H9 (cell line): Measurements from ENCODE around the gene LNX2. TPM values are rescaled to one million over a fixed set of nuclear protein-coding genes. Genes with fewer than 3 reads are reported as not detected.
"Not testable (repeated sequence)": the region's sequence is repeated elsewhere in the genome, so short reads cannot be mapped to it uniquely, and the experiment has no call there.

ENCODE experiments used
- DNase-seq: peaks from one replicate; pipeline ENCODE4 v3.0.0-alpha.2; 2017
- H2AFZ ChIP-seq: one replicate; pipeline ENCODE4 v1.6.1; 2013; ENCODE audit warnings: mild to moderate bottlenecking, low read length, control low read depth, moderate library complexity
- H2AK5ac ChIP-seq: 2 replicates; pipeline ENCODE4 v1.6.1; 2013; ENCODE audit warnings: low read length, control low read depth, mixed read lengths; ENCODE audit not compliant: insufficient read length
- H2BK120ac ChIP-seq: one replicate; pipeline ENCODE4 v1.6.1; 2013; ENCODE audit warnings: low read depth, mild to moderate bottlenecking, low read length, control low read depth, inconsistent platforms; ENCODE audit not compliant: poor library complexity, severe bottlenecking
- H2BK12ac ChIP-seq: 2 replicates; pipeline ENCODE4 v1.6.1; 2013; ENCODE audit warnings: low read length, control low read depth, mixed read lengths, low read depth; ENCODE audit not compliant: insufficient read length
- H2BK15ac ChIP-seq: 2 replicates; pipeline ENCODE4 v1.6.1; 2013; ENCODE audit warnings: low read depth, low read length, control low read depth
- H2BK20ac ChIP-seq: one replicate; pipeline ENCODE4 v1.6.1; 2013; ENCODE audit warnings: low read depth, mild to moderate bottlenecking, low read length, control low read depth, inconsistent platforms; ENCODE audit not compliant: poor library complexity, severe bottlenecking
- H2BK5ac ChIP-seq: 2 replicates; pipeline ENCODE4 v1.6.1; 2013; ENCODE audit warnings: low read length, control low read depth, mixed read lengths; ENCODE audit not compliant: insufficient read length
- H3K14ac ChIP-seq: 2 replicates; pipeline ENCODE4 v1.6.1; 2013; ENCODE audit warnings: low read length, control low read depth; ENCODE audit not compliant: insufficient read depth
- H3K18ac ChIP-seq: 2 replicates; pipeline ENCODE4 v1.6.1; 2013; ENCODE audit warnings: low read depth, mild to moderate bottlenecking, mixed read lengths, low read length, control low read depth; ENCODE audit not compliant: insufficient read length
- H3K23ac ChIP-seq: 2 replicates; pipeline ENCODE4 v1.6.1; 2013; ENCODE audit warnings: low read length, control low read depth, mixed read lengths, low read depth; ENCODE audit not compliant: insufficient read length
- H3K23me2 ChIP-seq: 2 replicates; pipeline ENCODE4 v1.6.1; 2013; ENCODE audit warnings: low read depth, mild to moderate bottlenecking, mixed read lengths, low read length, control low read depth; ENCODE audit not compliant: insufficient read length, poor library complexity, severe bottlenecking
- H3K27ac ChIP-seq: 2 replicates; pipeline ENCODE4 v1.5.1; 2013; ENCODE audit warnings: low read length, control low read depth, mixed read lengths, low read depth; ENCODE audit not compliant: insufficient read length
- H3K27me3 ChIP-seq: 2 replicates; pipeline ENCODE4 v1.6.1; 2013; ENCODE audit warnings: low read length, control low read depth, inconsistent platforms; ENCODE audit not compliant: insufficient read depth
- H3K4ac ChIP-seq: 2 replicates; pipeline ENCODE4 v1.6.1; 2013; ENCODE audit warnings: low read depth, mild to moderate bottlenecking, control low read depth, inconsistent platforms, low read length, moderate library complexity
- H3K4me1 ChIP-seq: 2 replicates; pipeline ENCODE4 v1.6.1; 2013; ENCODE audit warnings: low read length, control low read depth, inconsistent platforms; ENCODE audit not compliant: insufficient read depth
- H3K4me2 ChIP-seq: 2 replicates; pipeline ENCODE4 v1.6.1; 2013; ENCODE audit warnings: low read length, control low read depth, mixed read lengths; ENCODE audit not compliant: insufficient read length, insufficient read depth
- H3K56ac ChIP-seq: 2 replicates; pipeline ENCODE4 v1.6.1; 2013; ENCODE audit warnings: low read depth, mild to moderate bottlenecking, mixed read lengths, low read length, control low read depth; ENCODE audit not compliant: insufficient read length
- H3K79me1 ChIP-seq: 2 replicates; pipeline ENCODE4 v1.6.1; 2013; ENCODE audit warnings: low read depth, mild to moderate bottlenecking, moderate library complexity, low read length, control low read depth, inconsistent platforms; ENCODE audit not compliant: insufficient read depth, poor library complexity, severe bottlenecking
- H3K79me2 ChIP-seq: 2 replicates; pipeline ENCODE4 v1.6.1; 2013; ENCODE audit warnings: low read length, control low read depth, inconsistent platforms; ENCODE audit not compliant: insufficient read depth
- H3K9ac ChIP-seq: 2 replicates; pipeline ENCODE4 v1.6.1; 2013; ENCODE audit warnings: low read length, control low read depth, mixed read lengths; ENCODE audit not compliant: insufficient read length; ENCODE audit errors: extremely low read depth
- H3K9me3 ChIP-seq: one replicate; pipeline ENCODE4 v1.6.1; 2013; ENCODE audit warnings: low read depth, low read length, inconsistent platforms; ENCODE audit not compliant: control insufficient read depth
- H3T11ph ChIP-seq: one replicate; pipeline ENCODE4 v1.6.1; 2013; ENCODE audit warnings: mild to moderate bottlenecking, low read length, control low read depth, inconsistent platforms
- H4K20me1 ChIP-seq: one replicate; pipeline ENCODE4 v1.6.1; 2013; ENCODE audit not compliant: control insufficient read depth, insufficient read length, insufficient read depth
- H4K5ac ChIP-seq: 2 replicates; pipeline ENCODE4 v1.6.1; 2013; ENCODE audit warnings: low read depth, mild to moderate bottlenecking, mixed read lengths, low read length, control low read depth; ENCODE audit not compliant: insufficient read length
- H4K8ac ChIP-seq: replicated peaks from 2 replicates; pipeline ENCODE4 v1.6.1; 2013; ENCODE audit warnings: low read length, control low read depth, mixed read lengths, low read depth; ENCODE audit not compliant: insufficient read length
- H4K91ac ChIP-seq: 2 replicates; pipeline ENCODE4 v1.6.1; 2013; ENCODE audit warnings: low read depth, mild to moderate bottlenecking, moderate library complexity, mixed read lengths, low read length, control low read depth; ENCODE audit not compliant: insufficient read length
- H3K27ac Mint-ChIP-seq, 3 experiments: 2 replicates in 2 of 3; 3 replicates in 1 of 3; pipeline ENCODE4 v1.8.0; 2020 to 2021; ENCODE audit warnings: mixed read lengths in 3 of 3, mild to moderate bottlenecking in 1 of 3, moderate library complexity in 1 of 3
- H3K27me3 Mint-ChIP-seq: 2 replicates; pipeline ENCODE4 v1.8.0; 2021; ENCODE audit warnings: low read depth, mild to moderate bottlenecking, moderate library complexity, mixed read lengths
- H3K36me3 Mint-ChIP-seq, 3 experiments: 2 replicates in 2 of 3; 3 replicates in 1 of 3; pipeline ENCODE4 v1.8.0; 2020 to 2021; ENCODE audit warnings: low read depth in 3 of 3, mixed read lengths in 3 of 3; ENCODE audit not compliant: insufficient read depth in 1 of 3
- H3K4me1 Mint-ChIP-seq, 2 experiments: 2 replicates each; pipeline ENCODE4 v1.8.0; 2020; ENCODE audit warnings: mixed read lengths in 2 of 2
- H3K4me3 Mint-ChIP-seq, 2 experiments: 2 replicates in 1 of 2; 3 replicates in 1 of 2; pipeline ENCODE4 v1.8.0; 2020 to 2021; ENCODE audit warnings: mild to moderate bottlenecking in 2 of 2, mixed read lengths in 2 of 2, moderate library complexity in 1 of 2
- H3K9me3 Mint-ChIP-seq, 2 experiments: 2 replicates in 1 of 2; 3 replicates in 1 of 2; pipeline ENCODE4 v1.8.0; 2020; ENCODE audit warnings: mild to moderate bottlenecking in 2 of 2, mixed read lengths in 2 of 2, moderate library complexity in 1 of 2
- WGBS: extraction: QIAGEN DNeasy Blood & Tissue Kit; methylation state at CpG from one replicate; pipeline ENCODE4 v1.1.7; 2013; ENCODE audit warnings: missing lambda C conversion rate, low lambda C conversion rate, mixed read lengths; ENCODE audit not compliant: insufficient read length; ENCODE audit errors: extremely low coverage; 5-methylcytosine and 5-hydroxymethylcytosine counted together
- total RNA-seq: library from RNA; stranded (reverse); gene quantifications from 2 replicates; pipeline ENCODE4 v1.2.1, GENCODE V29; 2021
- TF ChIP-seq, protein P1 (sequence below): fragments of 200-600 bp; sonication (generic); conservative IDR thresholded peaks from 3 replicates; pipeline ENCODE4 v1.8.0; 2021; ENCODE audit warnings: antibody characterized with exemption, mild to moderate bottlenecking

The LNX2 gene
- total RNA-seq, 1 experiment from 2014 or later = 12.4 TPM

DNA sequence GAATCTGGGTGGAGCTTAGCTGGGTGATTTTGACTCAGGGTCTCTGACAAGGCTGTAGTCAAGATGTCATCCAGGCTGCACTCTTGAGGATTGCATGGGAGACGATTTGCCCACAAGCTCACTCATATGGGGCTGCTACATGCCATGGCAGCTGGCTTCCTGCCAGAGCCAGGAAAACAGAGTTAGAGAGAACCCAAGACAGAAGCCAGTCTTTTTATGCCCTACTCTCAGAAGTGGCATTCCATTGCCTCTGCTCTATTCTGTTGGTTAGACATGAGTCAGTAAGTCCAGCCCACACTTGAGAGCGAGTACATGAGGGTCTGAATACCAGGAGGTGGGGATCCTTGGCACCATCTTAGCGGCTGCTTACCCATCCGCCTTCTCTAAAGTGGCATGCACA lies 10.8 kb upstream of the LNX2 start:
- H2AK5ac ChIP-seq = no peak overlapping the region
- H3K14ac ChIP-seq = no peak overlapping the region
- DNase-seq = no peak
- no peaks in the 10 kb centered on the region for H3K23me2 ChIP-seq
- peaks cover 0 to 12% (median 0%) of the 10 kb centered on the region in 3 experiments; a peak in 2 of 7 replicates for H3K36me3 Mint-ChIP-seq
- H3K4me1 Mint-ChIP-seq = peaks cover 3 to 7% of the 10 kb centered on the region in 2 experiments
- H2BK20ac ChIP-seq = no peak overlapping the region
- no peak overlapping the region for H4K91ac ChIP-seq
- H3K79me2 ChIP-seq = peaks cover 3% of the 10 kb centered on the region; the same call in 1 of the 2 replicates
- H4K8ac ChIP-seq = no peak overlapping the region
- no peak overlapping the region for H3T11ph ChIP-seq
- no peak overlapping the region for H3K4ac ChIP-seq
- no peak overlapping the region for H2BK12ac ChIP-seq
- H3K27ac Mint-ChIP-seq = no peak overlapping the region; a peak in 1 of 7 replicates
- TF ChIP-seq, protein P1, sequence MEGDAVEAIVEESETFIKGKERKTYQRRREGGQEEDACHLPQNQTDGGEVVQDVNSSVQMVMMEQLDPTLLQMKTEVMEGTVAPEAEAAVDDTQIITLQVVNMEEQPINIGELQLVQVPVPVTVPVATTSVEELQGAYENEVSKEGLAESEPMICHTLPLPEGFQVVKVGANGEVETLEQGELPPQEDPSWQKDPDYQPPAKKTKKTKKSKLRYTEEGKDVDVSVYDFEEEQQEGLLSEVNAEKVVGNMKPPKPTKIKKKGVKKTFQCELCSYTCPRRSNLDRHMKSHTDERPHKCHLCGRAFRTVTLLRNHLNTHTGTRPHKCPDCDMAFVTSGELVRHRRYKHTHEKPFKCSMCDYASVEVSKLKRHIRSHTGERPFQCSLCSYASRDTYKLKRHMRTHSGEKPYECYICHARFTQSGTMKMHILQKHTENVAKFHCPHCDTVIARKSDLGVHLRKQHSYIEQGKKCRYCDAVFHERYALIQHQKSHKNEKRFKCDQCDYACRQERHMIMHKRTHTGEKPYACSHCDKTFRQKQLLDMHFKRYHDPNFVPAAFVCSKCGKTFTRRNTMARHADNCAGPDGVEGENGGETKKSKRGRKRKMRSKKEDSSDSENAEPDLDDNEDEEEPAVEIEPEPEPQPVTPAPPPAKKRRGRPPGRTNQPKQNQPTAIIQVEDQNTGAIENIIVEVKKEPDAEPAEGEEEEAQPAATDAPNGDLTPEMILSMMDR = no peak
- no peak overlapping the region for H3K23ac ChIP-seq
- no peak overlapping the region for H3K56ac ChIP-seq
- no peaks in the 10 kb centered on the region for H3K27me3 ChIP-seq
- no peak overlapping the region for H2BK120ac ChIP-seq
- no peak overlapping the region for H3K9ac ChIP-seq
- WGBS = no CpG with 5 or more reads among the region's 4 CpGs
- no peaks in the 10 kb centered on the region for H3K9me3 ChIP-seq
- H2BK15ac ChIP-seq = no peak overlapping the region
- H3K4me2 ChIP-seq = no peak overlapping the region
- H3K4me3 Mint-ChIP-seq = no peak overlapping the region
- H3K27me3 Mint-ChIP-seq = no peaks in the 10 kb centered on the region
- no peak overlapping the region for H2AFZ ChIP-seq
- no peak overlapping the region for H3K18ac ChIP-seq
- no peak overlapping the region for H3K27ac ChIP-seq
- no peaks in the 10 kb centered on the region for H4K20me1 ChIP-seq
- no peak overlapping the region for H2BK5ac ChIP-seq
- no peaks in the 10 kb centered on the region for H3K9me3 Mint-ChIP-seq
- H3K4me1 ChIP-seq = no peaks in the 10 kb centered on the region
- H4K5ac ChIP-seq = no peak overlapping the region
- peaks cover 3% of the 10 kb centered on the region for H3K79me1 ChIP-seq

DNA sequence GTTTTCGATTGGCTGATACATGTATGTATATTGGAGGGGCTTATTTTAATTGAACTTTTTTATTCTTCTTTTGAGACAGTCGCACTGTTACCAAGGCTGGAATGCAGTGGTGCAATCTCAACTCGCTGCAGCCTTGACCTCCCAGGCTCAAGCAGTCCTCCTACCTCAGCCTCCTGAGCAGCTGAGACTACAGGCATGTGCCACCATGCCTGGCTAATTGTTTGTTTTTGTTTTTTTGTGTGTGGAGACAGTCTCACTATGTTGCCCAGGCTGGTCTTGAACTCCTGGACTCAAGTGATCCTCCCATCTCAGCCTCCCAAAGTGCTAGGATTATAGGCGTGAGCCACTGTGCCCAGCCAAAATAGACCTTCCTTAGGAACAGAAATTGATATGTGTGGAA lies 8.4 kb upstream of the LNX2 start:
- H3K56ac ChIP-seq, H3K27me3 ChIP-seq, H2AK5ac ChIP-seq, H3K18ac ChIP-seq, H2BK20ac ChIP-seq, H2AFZ ChIP-seq, H2BK120ac ChIP-seq, H3K27ac Mint-ChIP-seq, H3K9me3 Mint-ChIP-seq, H3K23ac ChIP-seq, H3K4me2 ChIP-seq, H3K23me2 ChIP-seq, H4K8ac ChIP-seq, H4K91ac ChIP-seq, H3K9ac ChIP-seq, H3K4me1 ChIP-seq, H3K4me3 Mint-ChIP-seq, H2BK12ac ChIP-seq, H2BK15ac ChIP-seq, H4K20me1 ChIP-seq, H2BK5ac ChIP-seq, H3K14ac ChIP-seq, H3K79me1 ChIP-seq, H4K5ac ChIP-seq, H3K9me3 ChIP-seq, DNase-seq, H3T11ph ChIP-seq, H3K27me3 Mint-ChIP-seq, H3K79me2 ChIP-seq, H3K4ac ChIP-seq, H3K27ac ChIP-seq: not testable (repeated sequence)
- WGBS = 100% methylated on average over 1 of the region's 4 CpGs
- Mint-ChIP-seq H3K36me3 (peaks cover 11 to 25% (median 13%) of the 10 kb centered on the region in 3 experiments; a peak in 6 of 7 replicates), H3K4me1 (peaks cover 19 to 20% of the 10 kb centered on the region in 2 experiments)
